ENCODE measurements around the gene RAB8B.
A peak's percentile ranks its signal among the peaks of the same experiment; 100 is the strongest.

Gene RAB8B

GRCh38 chr15:63287109-63287508 lies 97.7 kb downstream of the RAB8B start:
- TF ChIP-seq CTCF (IDR thresholded peaks at IDR 0.05; ENCODE audit: unreplicated experiment in 3 of 3) = no peak
- Mint-ChIP-seq H3K36me3 (ENCODE audit: low read depth) (peaks cover 9% of the 10 kb centered on the region), H3K27me3 (ENCODE audit: low read depth) (no peaks in the 10 kb centered on the region), H3K9me3 (no peaks in the 10 kb centered on the region), H3K4me1 (peaks cover 4% of the 10 kb centered on the region), H3K27ac (no peak overlapping the region), H3K4me3 (no peak overlapping the region)

- Mint-ChIP-seq H3K27ac (no peak overlapping the region), H3K4me3 (no peak overlapping the region), H3K27me3 (ENCODE audit: low read depth) (no peaks in the 10 kb centered on the region), H3K4me1 (peaks cover 4% of the 10 kb centered on the region), H3K9me3 (no peaks in the 10 kb centered on the region), H3K36me3 (ENCODE audit: low read depth) (peaks cover 9% of the 10 kb centered on the region)
- TF ChIP-seq CTCF (IDR thresholded peaks at IDR 0.05; ENCODE audit: unreplicated experiment in 3 of 3) = no peak
Observed at GRCh38 chr15:63288342-63288741, 98.9 kb downstream of the RAB8B start.

- peak; percentile 78 to 80 (median 79) for TF ChIP-seq CTCF (IDR thresholded peaks at IDR 0.05; ENCODE audit: unreplicated experiment in 3 of 3)
- no peak overlapping the region for H3K27ac Mint-ChIP-seq
- no peaks in the 10 kb centered on the region for H3K9me3 Mint-ChIP-seq
- H3K36me3 Mint-ChIP-seq (ENCODE audit: low read depth) = peaks cover 9% of the 10 kb centered on the region
- no peak overlapping the region for H3K4me3 Mint-ChIP-seq
- H3K27me3 Mint-ChIP-seq (ENCODE audit: low read depth) = no peaks in the 10 kb centered on the region
- H3K4me1 Mint-ChIP-seq = peaks cover 4% of the 10 kb centered on the region
Observed at GRCh38 chr15:63288778-63289378, 99.5 kb downstream of the RAB8B start.

GRCh38 chr15:63291507-63291906 lies 102.1 kb downstream of the RAB8B start:
- H3K27me3 Mint-ChIP-seq (ENCODE audit: low read depth) = no peaks in the 10 kb centered on the region
- no peak overlapping the region for H3K4me3 Mint-ChIP-seq
- H3K9me3 Mint-ChIP-seq = no peaks in the 10 kb centered on the region
- H3K27ac Mint-ChIP-seq = peak overlapping the region in 2 of 3 experiments; percentile 48 to 85
- H3K4me1 Mint-ChIP-seq = peaks cover 8% of the 10 kb centered on the region
- H3K36me3 Mint-ChIP-seq (ENCODE audit: low read depth) = peaks cover 21% of the 10 kb centered on the region
- TF ChIP-seq CTCF (IDR thresholded peaks at IDR 0.05; ENCODE audit: unreplicated experiment in 3 of 3) = no peak

GRCh38 chr15:63292241-63292640 lies 102.8 kb downstream of the RAB8B start:
- Mint-ChIP-seq H3K4me3 (no peak overlapping the region), H3K4me1 (peaks cover 9% of the 10 kb centered on the region), H3K27ac (no peak overlapping the region), H3K27me3 (ENCODE audit: low read depth) (no peaks in the 10 kb centered on the region), H3K36me3 (ENCODE audit: low read depth) (peaks cover 21% of the 10 kb centered on the region), H3K9me3 (no peaks in the 10 kb centered on the region)
- TF ChIP-seq CTCF (IDR thresholded peaks at IDR 0.05; ENCODE audit: unreplicated experiment in 3 of 3) = no peak

- H3K27me3 Mint-ChIP-seq (ENCODE audit: low read depth) = no peaks in the 10 kb centered on the region
- H3K36me3 Mint-ChIP-seq (ENCODE audit: low read depth) = peaks cover 22% of the 10 kb centered on the region
- H3K27ac Mint-ChIP-seq = no peak overlapping the region
- TF ChIP-seq CTCF (IDR thresholded peaks at IDR 0.05; ENCODE audit: unreplicated experiment in 3 of 3) = no peak
- peaks cover 9% of the 10 kb centered on the region for H3K4me1 Mint-ChIP-seq
- H3K4me3 Mint-ChIP-seq = no peak overlapping the region
- no peaks in the 10 kb centered on the region for H3K9me3 Mint-ChIP-seq
Observed at GRCh38 chr15:63292771-63293170, 103.4 kb downstream of the RAB8B start.

All from nephron (organoid).